Measurements from ENCODE around the gene RTN4RL1.

DNA sequence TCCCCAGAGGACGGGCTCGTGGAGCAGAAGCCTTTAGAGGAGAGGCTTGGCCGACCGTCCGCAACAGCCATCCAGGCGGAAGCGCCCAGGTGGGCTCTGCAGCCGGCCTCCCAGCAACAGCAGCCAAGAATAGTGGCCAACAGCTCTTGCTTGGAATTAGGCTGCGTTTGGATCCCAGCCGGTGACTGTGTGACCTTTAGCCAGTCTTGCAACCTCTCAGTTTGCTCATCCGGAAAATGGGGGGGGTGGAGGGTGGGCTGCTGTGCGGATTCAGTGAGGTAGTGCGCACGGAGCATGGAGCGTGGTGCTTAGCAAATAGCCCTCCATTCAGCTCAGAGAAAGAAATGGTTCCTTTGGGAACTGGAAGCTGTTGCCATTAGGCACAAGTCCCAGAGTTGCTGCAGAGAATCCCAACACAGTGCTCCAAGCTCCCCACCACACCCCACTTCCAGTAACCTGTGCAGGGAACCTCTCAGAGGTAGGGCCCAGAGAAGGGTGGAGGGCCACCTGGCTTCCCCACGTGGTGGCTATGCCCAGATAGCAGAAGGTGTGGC lies 46.7 kb downstream of the RTN4RL1 start:
- TF ChIP-seq POLR2A (IDR thresholded peaks at IDR 0.05; ENCODE audit: low read depth): no peak
- TF ChIP-seq, protein P1, sequence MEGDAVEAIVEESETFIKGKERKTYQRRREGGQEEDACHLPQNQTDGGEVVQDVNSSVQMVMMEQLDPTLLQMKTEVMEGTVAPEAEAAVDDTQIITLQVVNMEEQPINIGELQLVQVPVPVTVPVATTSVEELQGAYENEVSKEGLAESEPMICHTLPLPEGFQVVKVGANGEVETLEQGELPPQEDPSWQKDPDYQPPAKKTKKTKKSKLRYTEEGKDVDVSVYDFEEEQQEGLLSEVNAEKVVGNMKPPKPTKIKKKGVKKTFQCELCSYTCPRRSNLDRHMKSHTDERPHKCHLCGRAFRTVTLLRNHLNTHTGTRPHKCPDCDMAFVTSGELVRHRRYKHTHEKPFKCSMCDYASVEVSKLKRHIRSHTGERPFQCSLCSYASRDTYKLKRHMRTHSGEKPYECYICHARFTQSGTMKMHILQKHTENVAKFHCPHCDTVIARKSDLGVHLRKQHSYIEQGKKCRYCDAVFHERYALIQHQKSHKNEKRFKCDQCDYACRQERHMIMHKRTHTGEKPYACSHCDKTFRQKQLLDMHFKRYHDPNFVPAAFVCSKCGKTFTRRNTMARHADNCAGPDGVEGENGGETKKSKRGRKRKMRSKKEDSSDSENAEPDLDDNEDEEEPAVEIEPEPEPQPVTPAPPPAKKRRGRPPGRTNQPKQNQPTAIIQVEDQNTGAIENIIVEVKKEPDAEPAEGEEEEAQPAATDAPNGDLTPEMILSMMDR (IDR thresholded peaks at IDR 0.05): no peak
- TF ChIP-seq POLR2AphosphoS5 (IDR thresholded peaks at IDR 0.05): no peak

All from esophagus muscularis mucosa (tissue), 3 donors.